Endothelial cell of umbilical vein (primary cell): ENCODE data around the gene COL1A2. TPM values are rescaled to one million over a fixed set of nuclear protein-coding genes. Genes with fewer than 3 reads are reported as not detected.

Source experiments
- BruUV-seq: library from RNA; stranded (reverse); fragments of 400-500 nt; replicated peaks from 2 replicates; lab custom pipeline; 2021; lab: Mats Ljungman, UMichigan
- CTCF ChIA-PET: fragments of 300-600, 350-600 bp; sonication (Branson Sonifier 250); formaldehyde crosslinking; loops from one replicate; lab custom pipeline; 2021; ENCODE audit warnings: antibody characterized with exemption, inconsistent platforms; lab: Charles Lee
- POLR2A ChIA-PET: fragments of 300-600, 350-600 bp; sonication (Branson Sonifier 250); formaldehyde crosslinking; loops from one replicate; lab custom pipeline; 2021; ENCODE audit warnings: antibody characterized with exemption, inconsistent platforms; lab: Charles Lee
- DNase-seq: peaks from one replicate; pipeline ENCODE4 v3.0.0-alpha.2; 2011; ENCODE audit warnings: low read depth, low spot score
- FAIRE-seq: peaks from 2 replicates; lab custom pipeline; 2011; peaks lifted over from hg19 to GRCh38; lab: Jason Lieb, UNC
- H2AFZ ChIP-seq: 2 replicates; pipeline ENCODE4 v1.6.0; 2012; ENCODE audit warnings: low read depth, low read length, control low read depth, inconsistent platforms
- H3K27ac ChIP-seq: 2 replicates; pipeline ENCODE4 v1.5.1; 2011; ENCODE audit warnings: low read depth, mild to moderate bottlenecking, control low read depth, low read length, moderate library complexity; ENCODE audit not compliant: insufficient read depth
- H3K27me3 ChIP-seq, 2 experiments: 2 replicates each; pipeline versions ENCODE4 v1.6.0 to v1.6.1; 2011; ENCODE audit warnings: low read length in 2 of 2, mixed read lengths in 1 of 2; ENCODE audit not compliant: control insufficient read depth in 2 of 2, insufficient read depth in 2 of 2
- H3K36me3 ChIP-seq, 2 experiments: 2 replicates in 1 of 2; 3 replicates in 1 of 2; pipeline ENCODE4 v1.5.1; 2011; ENCODE audit warnings: low read length in 2 of 2, mild to moderate bottlenecking in 1 of 2, moderate library complexity in 1 of 2; ENCODE audit not compliant: control insufficient read depth in 2 of 2, insufficient read depth in 2 of 2; ENCODE audit errors: extremely low read depth in 1 of 2
- H3K4me1 ChIP-seq: 3 replicates; pipeline ENCODE4 v1.5.1; 2011; ENCODE audit warnings: mild to moderate bottlenecking, low read length; ENCODE audit not compliant: control insufficient read depth, insufficient read depth; ENCODE audit errors: extremely low read depth
- H3K4me2 ChIP-seq: 2 replicates; pipeline ENCODE4 v1.6.1; 2011; ENCODE audit warnings: low read length, control low read depth, mixed read lengths; ENCODE audit not compliant: insufficient read depth
- H3K4me3 ChIP-seq, 3 experiments: fragments of 200-600 bp in 1 of 3; sonication (generic), shearing (Covaris generic) in 1 of 3; replicated peaks in 1 of 3; 2 replicates each; pipeline ENCODE4 v1.5.1; 2011 to 2016; ENCODE audit warnings: control low read depth in 3 of 3, low read length in 3 of 3, mild to moderate bottlenecking in 2 of 3, inconsistent platforms in 1 of 3, low read depth in 1 of 3, moderate library complexity in 1 of 3; ENCODE audit not compliant: insufficient read depth in 1 of 3
- H3K79me2 ChIP-seq: 2 replicates; pipeline ENCODE4 v1.6.0; 2012; ENCODE audit warnings: low read length, inconsistent platforms; ENCODE audit not compliant: control insufficient read depth, insufficient read depth
- H3K9ac ChIP-seq: replicated peaks from 2 replicates; pipeline ENCODE3; 2011; ENCODE audit warnings: low read length, control low read depth; ENCODE audit not compliant: insufficient read depth; ENCODE audit errors: extremely low read depth
- H3K9me1 ChIP-seq: replicated peaks from 3 replicates; pipeline ENCODE4 v1.6.0; 2011; ENCODE audit warnings: mild to moderate bottlenecking, low read length; ENCODE audit not compliant: control insufficient read depth, insufficient read depth; ENCODE audit errors: extremely low read depth
- H3K9me3 ChIP-seq: replicated peaks from 2 replicates; pipeline ENCODE4 v1.5.1; 2012; ENCODE audit warnings: low read length, inconsistent platforms; ENCODE audit not compliant: control insufficient read depth, insufficient read depth
- H4K20me1 ChIP-seq: replicated peaks from 2 replicates; pipeline ENCODE3; 2011; ENCODE audit warnings: mild to moderate bottlenecking, low read length; ENCODE audit not compliant: control insufficient read depth, insufficient read depth; ENCODE audit errors: extremely low read depth
- EZH2 ChIP-seq: IDR thresholded peaks from 2 replicates; pipeline ENCODE4 v1.6.1; 2012; ENCODE audit warnings: borderline replicate concordance, low read depth, mild to moderate bottlenecking, moderate library complexity, low read length, inconsistent platforms; ENCODE audit not compliant: severe bottlenecking
- FOS ChIP-seq: IDR thresholded peaks from 2 replicates; pipeline ENCODE4 v1.6.1; 2011; ENCODE audit warnings: mild to moderate bottlenecking, low read length, moderate library complexity, borderline replicate concordance; ENCODE audit not compliant: insufficient read depth
- GATA2 ChIP-seq: IDR thresholded peaks from 2 replicates; pipeline ENCODE4 v1.7.0; 2011; ENCODE audit warnings: low read depth, mild to moderate bottlenecking, moderate library complexity, mixed read lengths, low read length; ENCODE audit not compliant: insufficient read length, insufficient read depth
- JUN ChIP-seq: IDR thresholded peaks from 2 replicates; pipeline ENCODE4 v1.6.1; 2011; ENCODE audit warnings: borderline replicate concordance, low read depth; ENCODE audit not compliant: insufficient read length, insufficient read depth
- MYC ChIP-seq: IDR thresholded peaks from one replicate; pipeline ENCODE4 v1.6.1; 2011; ENCODE audit warnings: mild to moderate bottlenecking, low read depth, low read length
- POLR2A ChIP-seq: IDR thresholded peaks from 2 replicates; pipeline ENCODE4 v1.6.1; 2012; ENCODE audit warnings: low read depth, mild to moderate bottlenecking, control low read depth, low read length
- POLR2AphosphoS5 ChIP-seq: IDR thresholded peaks from 2 replicates; pipeline ENCODE4 v1.6.1; 2012; ENCODE audit warnings: low read depth, mild to moderate bottlenecking, control low read depth, low read length, moderate library complexity; ENCODE audit not compliant: insufficient read depth
- dilution Hi-C: fragments of 300-500 bp; cut with MboI; formaldehyde crosslinking; loops from one replicate; pipeline ENCODE4 v1.15.0; 2019; ENCODE audit warnings: low sequenced_read_pairs; ENCODE audit not compliant: extremely low pct_ligation_motif_present
- intact Hi-C: fragments of 100-400 bp; cut with micrococcal nuclease; formaldehyde crosslinking; loops from one replicate; pipeline ENCODE4 v1.10.0; 2022
- polyA plus RNA-seq, 4 experiments: library from polyadenylated mRNA; depleted of rRNA in 3 of 4; stranded (reverse) in 3 of 4; unstranded in 1 of 4; fragments of >200 nt; gene quantifications; 2 replicates each; pipeline versions ENCODE4 v1.2.1 to v1.2.3, GENCODE V29; 2011 to 2012; ENCODE audit warnings: missing spikeins in 1 of 4
- total RNA-seq: library from RNA; stranded (reverse); gene quantifications from 2 replicates; pipeline ENCODE4 v1.2.3, GENCODE V29; 2021
- TF ChIP-seq, protein P1 (sequence below), 2 donors: IDR thresholded peaks; 1 replicate in 1 of 2; 2 replicates in 1 of 2; pipeline ENCODE4 v1.5.1; 2011; ENCODE audit warnings: low read length in 2 of 2, mild to moderate bottlenecking in 2 of 2, moderate library complexity in 2 of 2, control low read depth in 1 of 2, inconsistent platforms in 1 of 2, low read depth in 1 of 2; ENCODE audit not compliant: insufficient read depth in 1 of 2; ENCODE audit errors: extremely low read depth in 1 of 2
- TF ChIP-seq, protein P2 (sequence below): IDR thresholded peaks from 2 replicates; pipeline ENCODE4 v1.6.1; 2011; ENCODE audit not compliant: insufficient read depth, insufficient read length

COL1A2 gene
- total and polyA plus RNA-seq, 2 donors (not counting 3 experiments of a cell fraction or from before 2014, with no cell fraction given): 28.9 to 40.8 TPM

DNA sequence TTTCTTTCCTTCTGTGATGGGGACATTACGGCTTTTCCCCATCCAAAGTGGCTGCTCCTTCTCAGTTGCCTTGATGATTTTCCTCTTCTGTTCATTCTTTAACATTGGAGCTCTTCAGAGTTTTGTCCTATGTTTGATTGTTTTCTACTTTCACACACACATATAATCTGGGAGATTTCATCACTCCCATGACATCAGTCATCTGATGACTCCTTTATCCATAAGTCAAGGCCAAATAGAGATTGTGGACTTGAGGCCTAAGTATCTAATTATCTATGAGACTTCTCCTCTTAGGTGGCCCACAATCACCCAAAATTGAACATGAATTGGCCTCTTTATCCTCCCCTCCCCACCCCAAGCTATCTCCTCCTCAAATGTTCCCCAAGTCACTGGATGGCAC lies 5.3 kb upstream of the COL1A2 start:
- ChIA-PET CTCF (interaction anchor here (1.0 to 4.5 kb wide), 5 partner anchors 14 to 164 kb away, joined by 3 to 35 read pairs (median 3); no protein-coding TSS in a partner anchor), POLR2A (no interaction called here)
- H3K36me3 ChIP-seq: no peaks in the 10 kb centered on the region
- no peaks in the 10 kb centered on the region for H3K4me1 ChIP-seq
- H3K9me3 ChIP-seq: no peaks in the 10 kb centered on the region
- H3K79me2 ChIP-seq: no peaks in the 10 kb centered on the region
- dilution Hi-C loops (no loop called here), intact Hi-C loops (no loop called here)
- H3K9ac ChIP-seq: no peak overlapping the region
- TF ChIP-seq EZH2 (no peak), POLR2A (no peak), POLR2AphosphoS5 (no peak), GATA2 (no peak), FOS (no peak)
- FAIRE-seq (no peak), DNase-seq (no peak)
- no peak overlapping the region for H3K4me3 ChIP-seq
- no peak overlapping the region for H2AFZ ChIP-seq
- BruUV-seq: no TSS peak
- H3K27ac ChIP-seq: no peak overlapping the region
- H3K4me2 ChIP-seq: no peak overlapping the region
- H3K9me1 ChIP-seq: no peaks in the 10 kb centered on the region
- H3K27me3 ChIP-seq: no peaks in the 10 kb centered on the region
- no peaks in the 10 kb centered on the region for H4K20me1 ChIP-seq

DNA sequence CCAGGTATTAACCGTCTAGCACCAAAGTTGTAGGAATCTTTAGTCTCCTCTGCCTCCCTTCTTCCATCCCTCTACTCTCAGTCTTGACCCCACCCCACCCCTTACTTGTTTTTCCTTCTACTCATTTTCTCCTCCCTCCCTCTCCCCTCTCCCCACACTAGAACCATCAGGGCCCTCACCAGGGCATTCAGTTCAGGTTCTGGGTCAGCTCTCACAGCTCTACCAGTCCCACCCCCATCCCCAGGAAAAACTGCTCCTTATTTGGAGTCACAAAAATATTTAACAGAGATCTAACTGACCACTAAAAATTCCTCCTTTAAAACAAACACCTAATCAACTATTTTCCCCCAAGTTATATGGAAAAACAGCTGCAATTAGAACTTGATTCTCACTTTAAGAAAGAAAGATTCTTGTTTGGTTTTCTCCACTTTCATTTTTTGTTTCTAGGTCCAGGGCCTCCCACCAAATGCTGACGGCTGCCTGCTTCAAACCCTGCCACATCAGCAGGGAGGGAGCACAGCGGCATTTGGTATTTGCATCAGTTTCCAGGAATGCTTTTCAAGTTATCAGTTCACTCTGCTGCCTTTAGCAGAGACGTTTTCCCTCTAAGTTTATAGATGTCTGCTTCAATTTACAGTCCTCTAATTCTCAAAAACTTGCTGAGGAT lies 2.8 kb upstream of the COL1A2 start:
- POLR2A ChIA-PET: no interaction called here

More for the DNA sequence above, 2.8 kb upstream of the COL1A2 start:
- BruUV-seq: no TSS peak
- H4K20me1 ChIP-seq: no peaks in the 10 kb centered on the region
- H3K36me3 ChIP-seq: no peaks in the 10 kb centered on the region
- no peak overlapping the region for H3K9ac ChIP-seq
- no peak overlapping the region for H3K4me2 ChIP-seq
- peaks cover 8% of the 10 kb centered on the region for H3K4me1 ChIP-seq
- H3K9me1 ChIP-seq: no peaks in the 10 kb centered on the region
- no peaks in the 10 kb centered on the region for H3K27me3 ChIP-seq
- no peak overlapping the region for H3K27ac ChIP-seq
- no peak overlapping the region for H3K4me3 ChIP-seq
- DNase-seq: no peak
- TF ChIP-seq JUN: no peak
- TF ChIP-seq, protein P1, sequence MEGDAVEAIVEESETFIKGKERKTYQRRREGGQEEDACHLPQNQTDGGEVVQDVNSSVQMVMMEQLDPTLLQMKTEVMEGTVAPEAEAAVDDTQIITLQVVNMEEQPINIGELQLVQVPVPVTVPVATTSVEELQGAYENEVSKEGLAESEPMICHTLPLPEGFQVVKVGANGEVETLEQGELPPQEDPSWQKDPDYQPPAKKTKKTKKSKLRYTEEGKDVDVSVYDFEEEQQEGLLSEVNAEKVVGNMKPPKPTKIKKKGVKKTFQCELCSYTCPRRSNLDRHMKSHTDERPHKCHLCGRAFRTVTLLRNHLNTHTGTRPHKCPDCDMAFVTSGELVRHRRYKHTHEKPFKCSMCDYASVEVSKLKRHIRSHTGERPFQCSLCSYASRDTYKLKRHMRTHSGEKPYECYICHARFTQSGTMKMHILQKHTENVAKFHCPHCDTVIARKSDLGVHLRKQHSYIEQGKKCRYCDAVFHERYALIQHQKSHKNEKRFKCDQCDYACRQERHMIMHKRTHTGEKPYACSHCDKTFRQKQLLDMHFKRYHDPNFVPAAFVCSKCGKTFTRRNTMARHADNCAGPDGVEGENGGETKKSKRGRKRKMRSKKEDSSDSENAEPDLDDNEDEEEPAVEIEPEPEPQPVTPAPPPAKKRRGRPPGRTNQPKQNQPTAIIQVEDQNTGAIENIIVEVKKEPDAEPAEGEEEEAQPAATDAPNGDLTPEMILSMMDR (IDR thresholded peaks at IDR 0.05; ENCODE audit: extremely low read depth in 1 of 2, insufficient read depth in 1 of 2, low read depth in 1 of 2, low read length in 2 of 2): no peak
- TF ChIP-seq MYC: no peak
- no peak for TF ChIP-seq GATA2
- TF ChIP-seq FOS: no peak
- no peak for TF ChIP-seq EZH2
- TF ChIP-seq, protein P2, sequence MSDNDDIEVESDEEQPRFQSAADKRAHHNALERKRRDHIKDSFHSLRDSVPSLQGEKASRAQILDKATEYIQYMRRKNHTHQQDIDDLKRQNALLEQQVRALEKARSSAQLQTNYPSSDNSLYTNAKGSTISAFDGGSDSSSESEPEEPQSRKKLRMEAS: no peak
- no peak for TF ChIP-seq POLR2A
- no peak for TF ChIP-seq POLR2AphosphoS5
- no peaks in the 10 kb centered on the region for H3K9me3 ChIP-seq
- CTCF ChIA-PET: interaction anchor here (0.9 to 1.3 kb wide), 3 partner anchors 12 to 103 kb away, joined by 3 to 4 read pairs (median 3); no protein-coding TSS in a partner anchor
- intact Hi-C loops: loop anchor here (10.0 kb wide), 3 partner anchors 307 to 1147 kb away; no protein-coding TSS in a partner anchor
- no peak for FAIRE-seq
- H3K79me2 ChIP-seq: no peaks in the 10 kb centered on the region
- H2AFZ ChIP-seq: no peak overlapping the region
- dilution Hi-C loops: no loop called here
